BE2C (cell line): ENCODE data around the gene CENPP.

Experiments
- DNase-seq: peaks from one replicate; pipeline ENCODE4 v3.0.0-alpha.2; 2020
- H3K27me3 ChIP-seq: fragments of 250-450 bp; sonication (Bioruptor Pico); 2 replicates; pipeline ENCODE4 v1.5.1; 2020; ENCODE audit warnings: mild to moderate bottlenecking
- H3K36me3 ChIP-seq: fragments of 250-450 bp; sonication (Bioruptor Pico); 2 replicates; pipeline ENCODE4 v1.5.1; 2020; ENCODE audit warnings: mild to moderate bottlenecking
- H3K4me1 ChIP-seq: fragments of 250-450 bp; sonication (Bioruptor Pico); 2 replicates; pipeline ENCODE4 v1.5.1; 2020
- H3K4me3 ChIP-seq: 2 replicates; pipeline ENCODE4 v1.5.1; 2011; ENCODE audit warnings: low read depth, low read length
- H3K9me3 ChIP-seq: fragments of 250-450 bp; sonication (Bioruptor Pico); 2 replicates; pipeline ENCODE4 v1.5.1; 2020
- TF ChIP-seq, protein P1 (sequence below): IDR thresholded peaks from 2 replicates; pipeline ENCODE4 v1.5.1; 2012; ENCODE audit warnings: mild to moderate bottlenecking, low read depth, low read length

The CENPP gene

DNA sequence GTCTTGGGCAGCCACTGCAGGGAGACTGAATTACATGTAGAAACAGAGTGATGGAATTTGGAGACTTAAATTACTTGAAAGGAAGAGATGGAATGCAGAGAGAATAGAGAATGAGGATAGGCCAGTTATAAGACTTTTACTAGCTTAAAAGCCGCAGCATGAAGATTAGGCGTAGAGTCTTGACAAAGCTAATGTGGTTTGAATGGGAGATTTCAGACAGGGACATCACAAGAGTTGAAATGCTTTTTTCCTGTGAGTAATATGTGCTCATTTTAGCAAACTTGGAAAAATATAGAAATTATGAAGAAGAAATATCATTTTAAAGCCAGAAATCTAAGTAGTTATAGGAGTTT, 7.5 kb downstream of the CENPP start:
- Histone ChIP-seq H3K27me3 (no peaks in the 10 kb centered on the region), H3K9me3 (no peaks in the 10 kb centered on the region), H3K4me3 (no peak overlapping the region), H3K4me1 (no peaks in the 10 kb centered on the region), H3K36me3 (peaks cover 16% of the 10 kb centered on the region)
- no peak for DNase-seq
- TF ChIP-seq, protein P1, sequence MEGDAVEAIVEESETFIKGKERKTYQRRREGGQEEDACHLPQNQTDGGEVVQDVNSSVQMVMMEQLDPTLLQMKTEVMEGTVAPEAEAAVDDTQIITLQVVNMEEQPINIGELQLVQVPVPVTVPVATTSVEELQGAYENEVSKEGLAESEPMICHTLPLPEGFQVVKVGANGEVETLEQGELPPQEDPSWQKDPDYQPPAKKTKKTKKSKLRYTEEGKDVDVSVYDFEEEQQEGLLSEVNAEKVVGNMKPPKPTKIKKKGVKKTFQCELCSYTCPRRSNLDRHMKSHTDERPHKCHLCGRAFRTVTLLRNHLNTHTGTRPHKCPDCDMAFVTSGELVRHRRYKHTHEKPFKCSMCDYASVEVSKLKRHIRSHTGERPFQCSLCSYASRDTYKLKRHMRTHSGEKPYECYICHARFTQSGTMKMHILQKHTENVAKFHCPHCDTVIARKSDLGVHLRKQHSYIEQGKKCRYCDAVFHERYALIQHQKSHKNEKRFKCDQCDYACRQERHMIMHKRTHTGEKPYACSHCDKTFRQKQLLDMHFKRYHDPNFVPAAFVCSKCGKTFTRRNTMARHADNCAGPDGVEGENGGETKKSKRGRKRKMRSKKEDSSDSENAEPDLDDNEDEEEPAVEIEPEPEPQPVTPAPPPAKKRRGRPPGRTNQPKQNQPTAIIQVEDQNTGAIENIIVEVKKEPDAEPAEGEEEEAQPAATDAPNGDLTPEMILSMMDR, result no peak

DNA sequence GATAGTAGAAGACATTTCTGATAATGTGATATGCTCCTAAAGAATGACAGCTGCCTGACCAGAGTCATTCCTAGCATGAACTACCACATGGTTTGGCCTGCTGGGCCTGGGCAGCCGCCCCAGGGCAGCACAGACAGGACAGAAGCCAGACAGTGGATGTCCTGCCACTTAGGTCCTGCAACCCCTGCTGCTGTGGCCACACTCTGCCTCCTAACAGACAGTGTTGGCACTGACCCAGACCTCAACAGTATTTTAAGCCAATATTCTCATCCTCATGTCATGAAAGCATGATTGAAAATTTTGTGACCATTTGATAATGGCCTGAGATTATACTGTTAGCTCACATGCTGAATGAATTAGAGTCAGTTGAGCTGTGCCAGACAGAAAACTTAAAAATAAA, 15.8 kb downstream of the CENPP start:
- Histone ChIP-seq H3K27me3 (no peaks in the 10 kb centered on the region), H3K9me3 (no peaks in the 10 kb centered on the region), H3K4me1 (peaks cover 8% of the 10 kb centered on the region), H3K36me3 (peaks cover 20% of the 10 kb centered on the region), H3K4me3 (no peak overlapping the region)
- peak; percentile 55 for DNase-seq
- TF ChIP-seq, protein P1, result no peak

DNA sequence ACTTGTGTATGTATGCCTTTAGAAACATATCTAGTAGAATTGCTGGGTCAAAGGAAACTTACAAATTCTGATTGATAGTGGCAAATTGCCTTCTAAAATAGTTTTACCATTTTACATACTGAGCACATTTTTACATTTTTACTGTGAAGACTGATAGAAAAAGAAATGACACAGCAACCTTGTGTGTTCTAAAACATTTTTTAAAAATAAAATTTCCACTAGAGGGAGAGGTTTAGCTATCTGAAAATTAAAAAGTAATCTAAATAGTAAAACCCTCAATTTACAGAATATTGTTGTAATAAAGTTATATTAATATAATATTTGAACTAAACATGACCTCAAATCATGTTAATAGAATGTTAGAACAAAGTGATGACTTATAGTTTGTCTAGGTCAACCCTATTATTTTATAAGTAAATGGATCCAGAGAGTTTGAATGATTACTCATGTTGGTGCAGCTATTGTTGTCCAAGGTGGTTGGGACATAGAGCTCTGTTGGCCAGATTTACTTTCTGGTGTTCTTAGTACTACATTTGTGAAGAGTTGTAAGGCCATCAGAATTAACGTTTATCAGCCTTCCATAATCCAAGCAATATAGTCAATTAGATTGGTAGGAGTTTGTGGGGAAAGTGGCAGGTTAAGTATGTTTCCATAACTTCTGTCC, 17.2 kb downstream of the CENPP start:
- Histone ChIP-seq H3K27me3 (no peaks in the 10 kb centered on the region), H3K36me3 (peaks cover 18% of the 10 kb centered on the region), H3K4me3 (no peak overlapping the region), H3K9me3 (no peaks in the 10 kb centered on the region), H3K4me1 (peaks cover 8% of the 10 kb centered on the region)
- no peak for DNase-seq
- TF ChIP-seq, protein P1, result no peak

DNA sequence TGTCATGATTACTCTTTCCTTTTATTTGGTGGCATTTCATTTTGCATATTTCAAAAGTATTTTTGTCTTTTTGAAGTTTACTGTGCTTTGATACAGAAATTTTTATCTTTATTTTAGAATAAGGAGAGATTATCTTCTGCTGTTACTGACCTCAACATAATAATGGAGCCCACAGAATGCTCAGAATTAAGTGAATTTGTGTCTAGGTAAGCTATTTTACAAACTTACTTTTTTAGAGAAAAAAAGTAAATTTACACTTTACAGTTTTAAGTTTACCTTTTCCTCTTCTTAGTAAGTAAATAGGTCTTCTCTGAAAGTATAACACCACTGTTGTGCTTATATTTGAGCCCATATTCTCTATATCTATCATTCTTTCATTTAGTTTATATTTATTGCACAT, 19.8 kb downstream of the CENPP start:
- Histone ChIP-seq H3K9me3 (no peaks in the 10 kb centered on the region), H3K36me3 (peaks cover 12% of the 10 kb centered on the region), H3K4me1 (peaks cover 8% of the 10 kb centered on the region), H3K4me3 (no peak overlapping the region), H3K27me3 (no peaks in the 10 kb centered on the region)
- TF ChIP-seq, protein P1, result no peak
- DNase-seq, result no peak

DNA sequence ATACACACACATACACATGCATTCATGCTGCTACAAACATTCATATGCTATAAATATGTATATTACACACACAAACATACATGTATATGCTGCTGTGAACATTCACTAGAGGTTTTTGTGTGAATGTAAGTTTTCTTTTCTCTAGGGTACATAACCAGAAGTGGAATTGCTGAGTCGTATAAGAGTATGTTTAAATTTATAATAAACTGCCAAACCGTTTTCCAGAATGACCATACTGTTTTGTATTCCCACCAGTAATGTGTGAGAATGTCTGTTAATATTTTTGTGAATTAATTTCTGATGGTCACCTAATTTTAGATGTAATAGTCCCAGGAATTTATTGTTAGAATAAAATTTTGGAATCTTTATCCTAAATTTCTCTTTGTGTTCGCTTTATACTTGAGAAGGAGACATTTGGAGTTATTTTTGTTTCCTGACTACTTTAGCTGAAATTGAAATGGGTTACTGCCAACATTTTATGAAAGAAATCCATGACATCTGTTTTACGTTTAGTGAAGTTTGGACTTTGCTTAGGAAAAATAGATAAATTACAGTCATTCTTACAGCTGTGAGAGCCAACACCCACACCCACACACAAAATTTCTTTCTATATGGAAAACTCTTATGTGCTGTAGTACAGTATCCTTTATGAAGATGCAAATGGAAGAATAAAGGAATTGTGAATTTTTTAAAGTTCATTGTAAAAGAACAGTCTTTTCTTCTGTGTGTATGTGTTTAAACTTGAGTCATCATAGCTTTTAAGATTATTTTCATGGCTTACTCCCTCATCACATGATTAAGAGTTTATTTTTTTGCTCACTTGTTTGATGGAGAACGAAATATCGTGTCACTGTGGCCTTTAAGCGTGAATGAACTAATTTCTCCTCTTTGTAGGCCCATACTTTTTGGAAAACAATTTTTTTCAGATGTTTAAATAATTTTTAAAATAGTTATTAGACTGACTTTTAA, 24.3 kb downstream of the CENPP start:
- Histone ChIP-seq H3K4me1 (no peaks in the 10 kb centered on the region), H3K4me3 (no peak overlapping the region), H3K9me3 (no peaks in the 10 kb centered on the region), H3K36me3 (peaks cover 21% of the 10 kb centered on the region), H3K27me3 (no peaks in the 10 kb centered on the region)
- TF ChIP-seq, protein P1, result no peak
- DNase-seq, result no peak

DNA sequence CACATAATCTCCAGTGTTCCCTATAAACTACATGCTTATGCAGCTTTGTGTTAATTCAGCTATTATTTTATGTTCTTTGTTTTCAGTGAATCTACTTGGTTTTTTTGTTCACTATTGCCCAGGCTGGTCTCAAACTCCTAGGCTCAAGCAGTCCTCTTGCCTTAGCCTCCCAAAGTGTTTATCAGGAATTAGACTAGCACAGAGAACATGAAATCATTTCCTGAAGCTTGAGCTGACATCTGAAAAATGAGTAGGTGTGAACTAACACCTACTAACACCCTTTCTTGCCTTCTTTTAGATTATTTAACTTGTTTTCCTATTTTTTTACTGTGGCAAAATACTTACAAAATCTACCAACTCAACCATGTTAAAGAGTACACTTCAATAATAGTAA, 25.0 kb downstream of the CENPP start:
- H3K4me1 ChIP-seq, result no peaks in the 10 kb centered on the region
- TF ChIP-seq, protein P1, result no peak
- H3K9me3 ChIP-seq, result no peaks in the 10 kb centered on the region
- peaks cover 21% of the 10 kb centered on the region for H3K36me3 ChIP-seq
- no peak overlapping the region for H3K4me3 ChIP-seq
- no peak for DNase-seq
- no peaks in the 10 kb centered on the region for H3K27me3 ChIP-seq
